ENCODE data around the gene NRCAM.

NRCAM gene

DNA sequence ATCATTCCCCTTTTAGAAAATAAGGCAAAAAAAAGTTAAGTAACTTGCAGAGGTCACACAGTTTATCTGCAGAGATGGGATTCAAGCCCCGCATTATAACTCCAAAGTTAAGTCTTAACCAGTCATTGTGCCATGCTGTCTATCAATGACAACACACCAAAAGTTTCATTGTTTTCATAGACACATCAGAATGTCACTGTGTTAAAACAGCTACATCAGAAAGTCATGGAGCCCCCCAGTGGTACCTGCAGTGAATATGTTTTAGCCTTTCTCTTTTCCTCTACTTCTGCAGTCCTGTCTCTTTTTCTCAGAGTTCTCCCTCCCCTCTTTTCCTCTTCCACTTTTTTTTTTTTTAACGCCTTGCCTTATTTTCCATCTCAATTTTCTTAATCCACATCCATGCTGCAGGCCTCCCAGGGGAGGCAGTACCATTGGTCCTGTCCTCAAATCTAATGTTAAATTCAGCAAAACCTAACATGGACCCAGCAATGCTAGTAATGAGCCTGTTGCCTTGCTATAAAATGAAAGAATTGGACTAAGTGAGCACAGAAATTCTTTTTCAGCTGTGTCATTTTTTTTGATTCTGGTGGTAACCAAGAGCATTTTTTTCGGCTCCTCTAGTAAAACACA is 3.8 kb upstream of the NRCAM start:
- peak in 12 of 56 donors; percentile 1 to 51 (median 8) for DNase-seq

DNA sequence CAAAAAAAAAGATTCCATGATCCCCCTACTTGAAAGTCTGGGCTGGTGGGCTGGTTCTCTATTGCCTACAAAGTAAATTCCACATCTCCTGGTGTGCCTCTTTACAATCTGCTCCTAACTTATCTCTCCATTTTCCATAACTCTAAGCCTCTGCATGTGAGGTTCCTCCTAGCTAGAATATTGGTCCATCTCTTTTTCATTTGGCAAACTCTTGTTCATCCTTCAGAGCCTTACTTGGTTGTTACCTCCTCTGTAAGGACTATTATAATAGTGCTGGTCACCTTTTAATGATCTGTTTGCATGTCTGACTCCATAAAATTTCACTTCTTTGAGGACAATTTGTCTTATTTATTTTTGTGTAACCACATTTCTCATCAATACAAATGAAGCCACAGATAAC is 1.6 kb upstream of the NRCAM start:
- DNase-seq, result no peak

DNA sequence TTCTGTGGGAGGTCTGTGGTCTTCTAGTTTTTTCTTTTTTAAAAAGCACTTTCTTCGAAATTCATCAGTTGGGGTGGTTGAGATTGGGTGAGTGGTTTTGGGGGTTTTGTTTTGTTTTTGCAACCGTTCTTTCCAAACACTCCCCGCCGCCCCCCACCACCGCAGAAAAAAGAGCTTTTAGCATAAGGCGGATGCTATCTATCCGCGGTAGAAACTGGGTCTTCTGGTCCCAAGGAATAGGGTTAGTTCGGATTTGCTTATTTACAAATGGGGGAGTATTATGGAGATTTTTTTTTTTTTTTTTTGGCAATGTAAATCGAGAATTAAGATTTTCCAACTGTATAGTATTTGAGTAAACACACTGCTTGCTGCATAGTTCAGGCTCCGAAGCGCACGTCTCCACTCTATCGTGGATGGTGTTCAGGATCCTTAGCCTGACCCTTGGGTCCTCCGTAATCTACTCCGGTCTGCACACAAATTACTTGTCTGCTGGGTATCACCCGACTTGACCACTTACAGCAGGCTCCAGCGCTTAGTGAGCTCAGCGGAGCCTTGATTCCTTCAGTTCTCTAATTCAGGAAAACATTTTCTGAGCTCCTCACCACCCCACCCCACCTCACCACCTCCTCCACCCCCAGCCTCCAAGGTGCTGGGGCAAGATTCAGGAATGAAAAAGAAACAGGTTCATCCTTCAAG is 757 bp upstream of the NRCAM start:
- peak in 2 of 56 donors; percentile 2 to 15 for DNase-seq

DNA sequence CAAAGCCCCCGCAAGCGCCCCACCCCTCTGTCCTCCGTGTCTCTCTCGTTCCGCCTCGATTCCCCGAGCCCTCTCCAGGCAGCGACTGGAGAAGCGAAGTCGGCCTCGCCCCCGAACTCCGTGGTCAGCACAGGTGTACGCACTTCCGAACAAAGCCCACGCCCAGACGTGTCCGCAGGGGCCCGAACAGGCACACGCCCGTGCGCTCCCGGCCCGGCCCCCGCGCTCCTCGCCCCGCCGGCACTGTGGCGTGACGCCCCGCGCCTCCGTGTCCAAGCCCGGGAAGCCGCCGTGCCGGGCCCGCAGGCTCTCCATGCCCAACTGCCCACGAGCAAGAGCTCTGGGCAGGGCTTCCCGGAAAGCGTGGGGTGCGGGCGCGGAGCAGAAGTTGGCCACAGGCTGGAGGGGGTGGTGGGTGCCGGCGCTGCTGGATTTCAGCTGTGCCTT is 662 bp downstream of the NRCAM start:
- peak in 10 of 56 donors; percentile 22 to 73 (median 48) for DNase-seq

DNA sequence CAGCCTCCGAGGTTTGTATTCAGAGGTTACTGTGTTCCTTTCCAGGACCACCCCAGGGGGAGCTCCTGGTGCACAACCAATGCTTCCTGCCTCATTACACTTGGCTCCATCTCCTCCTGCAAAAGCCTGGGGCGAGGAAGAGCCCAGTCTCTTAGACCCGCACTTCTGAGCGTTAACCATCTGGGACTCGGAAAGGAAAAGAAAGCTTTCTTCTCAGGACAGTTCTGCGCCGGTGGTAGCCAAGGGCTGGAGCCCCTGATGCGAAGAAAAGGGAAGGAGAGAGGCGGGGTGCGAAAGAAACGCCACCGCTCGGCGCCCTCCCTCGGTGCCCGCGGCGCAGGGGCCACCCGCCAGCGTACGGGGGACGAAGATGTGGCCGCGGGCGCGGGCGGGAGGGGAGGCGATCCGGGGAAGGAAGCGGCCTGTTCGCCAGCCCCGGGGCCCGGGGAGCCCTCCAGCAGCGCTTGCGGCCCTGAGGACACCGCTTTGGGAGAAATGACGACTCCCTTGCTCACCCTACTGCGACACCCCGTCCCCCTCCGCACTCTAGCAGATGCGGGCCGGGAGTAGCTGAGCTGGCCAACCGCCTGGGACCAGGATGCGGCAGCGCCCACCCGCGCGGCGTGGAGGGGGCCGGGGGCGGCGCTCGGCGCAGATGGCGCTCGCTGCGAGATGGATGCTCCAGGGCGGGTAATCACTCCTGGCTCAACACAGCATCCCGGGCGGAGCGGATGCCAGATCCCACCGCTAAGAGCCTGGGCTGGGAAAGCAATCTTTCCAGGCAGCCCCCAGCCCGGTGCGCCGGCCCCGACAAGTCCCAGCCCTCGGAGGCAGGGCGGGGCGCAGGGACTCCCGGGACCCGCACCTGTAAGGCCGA is 1.3 kb downstream of the NRCAM start:
- peak in 36 of 56 donors; percentile 13 to 73 (median 44) for DNase-seq

DNA sequence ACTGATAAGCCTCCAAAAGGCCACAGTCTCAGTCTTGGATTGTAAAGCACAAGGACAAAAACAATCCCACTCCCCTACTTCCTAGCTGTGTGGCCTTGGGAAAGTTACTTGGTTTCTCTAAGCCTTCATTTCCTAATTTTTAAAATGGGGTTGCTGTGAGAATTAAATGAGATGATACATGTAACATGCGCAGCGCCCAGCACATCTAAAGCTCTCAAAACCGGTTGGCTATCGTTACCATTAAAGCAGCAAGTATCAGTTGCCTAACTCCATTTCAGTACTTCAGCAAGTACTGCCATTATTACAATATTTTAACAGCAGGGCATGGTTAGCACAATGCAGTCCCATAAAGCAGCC is 1.9 kb downstream of the NRCAM start:
- no peak for DNase-seq

DNA sequence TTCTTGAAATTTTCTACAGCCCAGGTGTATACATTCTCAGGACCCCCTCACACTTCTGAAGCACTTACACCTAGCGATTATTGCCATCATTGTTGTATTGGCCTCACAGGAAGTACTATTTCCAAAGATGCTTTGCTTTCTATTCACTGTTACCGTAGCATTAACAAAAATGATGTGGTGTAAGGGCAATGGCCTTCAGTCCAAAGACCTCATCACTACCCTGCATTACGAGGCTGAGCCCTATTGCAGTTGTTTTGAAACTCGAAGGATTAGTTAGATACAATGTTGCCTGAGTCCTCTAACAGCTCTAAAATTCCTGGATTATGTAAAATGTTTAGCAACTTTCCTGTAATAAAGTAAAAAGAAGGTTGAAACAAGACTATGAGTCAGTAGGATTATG is 2.9 kb downstream of the NRCAM start:
- DNase-seq, result no peak

DNA sequence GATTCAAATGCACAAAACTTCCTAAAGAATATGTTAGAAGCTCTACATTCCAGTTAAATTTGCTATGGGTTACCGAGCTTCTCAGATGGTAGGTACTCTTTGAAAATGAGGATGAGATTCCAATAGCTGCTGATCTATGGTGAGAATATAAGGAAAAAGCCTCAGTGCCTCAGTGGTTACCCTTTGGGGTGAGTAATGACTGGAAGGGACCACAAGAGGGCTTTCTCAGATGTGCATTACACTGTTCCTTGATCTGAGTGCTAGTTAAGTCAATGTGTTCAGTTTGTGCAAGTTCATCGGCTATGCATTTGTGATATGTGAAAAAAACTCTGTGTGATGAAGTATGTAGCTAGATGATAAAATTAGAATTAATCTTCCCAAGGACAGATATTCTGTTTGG is 3.5 kb downstream of the NRCAM start:
- DNase-seq, result peak in 1 of 56 donors; percentile 16

DNA sequence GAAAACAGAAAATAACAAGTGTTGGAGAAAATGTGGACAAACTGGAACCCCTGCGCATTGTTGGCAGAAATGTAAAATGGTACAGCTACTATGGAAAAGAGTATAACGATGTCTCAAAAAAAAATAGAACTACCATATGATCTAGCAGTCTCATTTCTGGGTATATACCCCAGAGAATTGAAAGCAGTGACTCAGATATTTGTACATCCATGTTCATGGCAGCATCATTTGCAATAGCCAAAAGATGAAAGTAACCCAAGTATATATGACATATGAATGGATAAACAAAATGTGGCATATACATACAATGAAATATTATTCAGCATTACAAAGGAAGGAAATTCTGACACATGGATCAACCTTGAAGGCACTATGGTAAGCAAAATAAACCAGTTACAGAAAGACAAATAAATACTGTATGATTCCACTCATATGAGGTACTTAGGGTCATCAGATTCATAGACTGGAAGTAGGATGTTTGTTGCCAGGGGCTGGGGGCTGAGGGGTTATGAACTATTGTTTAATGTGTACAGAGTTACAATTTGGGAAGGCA is 4.9 kb downstream of the NRCAM start:
- DNase-seq, result no peak

DNA sequence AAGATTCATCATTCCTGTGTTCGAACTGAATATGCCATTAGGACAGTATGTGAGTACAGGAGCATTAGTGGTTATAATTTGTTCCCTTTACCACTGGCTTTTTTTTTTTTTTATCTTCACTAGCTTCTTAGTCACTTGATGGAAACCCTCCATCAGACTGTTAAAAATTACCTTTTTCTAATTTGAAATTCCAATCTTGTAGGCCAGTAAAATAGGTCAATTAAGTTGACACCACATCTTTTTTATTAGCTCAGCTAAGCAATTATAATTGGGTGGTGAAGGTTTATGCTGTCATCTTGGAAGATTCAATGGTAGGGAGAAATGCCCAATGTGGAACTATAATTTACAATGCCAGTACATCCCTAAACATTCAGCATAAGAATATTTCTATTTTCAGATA is 6.1 kb downstream of the NRCAM start:
- no peak for DNase-seq

DNA sequence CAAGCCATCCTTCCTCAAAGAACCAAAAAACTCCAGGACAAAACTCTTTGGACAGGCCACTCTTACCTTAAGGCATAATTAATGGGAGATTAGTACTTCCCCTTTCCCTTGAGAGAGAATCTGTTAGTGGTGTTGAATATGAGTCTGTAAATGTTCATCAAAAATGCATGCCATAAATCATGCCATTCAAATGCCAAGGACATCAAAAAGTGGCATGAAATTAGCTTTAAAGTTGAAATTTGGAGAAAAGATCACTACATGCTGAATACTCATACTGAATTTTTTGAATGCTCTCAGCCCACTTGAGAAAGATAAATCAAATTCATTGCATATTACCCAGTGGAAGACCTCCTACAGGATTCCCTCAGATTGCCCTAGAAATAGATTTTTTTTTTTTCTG is 6.7 kb downstream of the NRCAM start:
- no peak for DNase-seq

DNA sequence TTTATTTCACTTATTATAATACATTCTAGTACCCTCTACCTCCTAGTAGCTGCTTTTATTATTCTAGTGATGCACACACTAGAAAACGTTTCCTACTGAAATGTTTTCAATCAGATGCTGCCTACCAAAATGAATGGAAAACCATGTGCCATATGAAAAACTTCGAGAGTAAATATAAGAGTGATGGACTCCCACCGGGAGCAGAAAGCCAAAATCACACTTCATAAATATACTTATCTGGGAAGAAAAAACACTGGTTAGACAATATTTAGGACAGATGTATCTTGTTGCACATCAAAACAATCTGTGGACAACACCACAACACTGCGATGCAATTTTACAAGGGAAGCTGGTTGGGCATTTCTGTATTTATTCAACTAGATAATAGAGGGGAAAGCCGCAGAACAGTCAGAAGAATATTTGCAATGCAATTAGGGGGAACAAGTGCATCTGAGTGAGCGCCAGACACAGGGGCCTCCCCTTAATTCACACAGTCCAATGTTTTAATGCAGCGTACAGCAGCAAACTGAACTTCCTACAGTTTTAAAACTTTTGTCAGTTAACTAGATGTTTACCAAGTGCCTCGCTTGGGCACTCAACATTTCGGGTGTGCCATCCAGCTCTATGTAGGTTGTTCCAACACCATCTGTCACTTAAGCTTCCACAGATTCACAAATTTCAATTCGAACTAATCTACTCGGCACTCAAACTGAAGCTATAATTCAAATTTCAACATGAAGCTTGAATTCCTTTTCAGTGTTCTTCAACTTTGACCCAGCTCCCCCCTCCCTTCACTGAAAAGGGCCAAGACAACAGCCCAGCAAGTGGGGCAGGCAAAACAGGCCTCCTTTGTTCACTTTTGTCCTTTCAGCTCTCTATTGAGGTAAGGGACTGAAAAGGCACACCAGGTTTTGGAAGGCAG is 7.4 kb downstream of the NRCAM start:
- DNase-seq, result peak in 16 of 56 donors; percentile 9 to 56 (median 27)

DNA sequence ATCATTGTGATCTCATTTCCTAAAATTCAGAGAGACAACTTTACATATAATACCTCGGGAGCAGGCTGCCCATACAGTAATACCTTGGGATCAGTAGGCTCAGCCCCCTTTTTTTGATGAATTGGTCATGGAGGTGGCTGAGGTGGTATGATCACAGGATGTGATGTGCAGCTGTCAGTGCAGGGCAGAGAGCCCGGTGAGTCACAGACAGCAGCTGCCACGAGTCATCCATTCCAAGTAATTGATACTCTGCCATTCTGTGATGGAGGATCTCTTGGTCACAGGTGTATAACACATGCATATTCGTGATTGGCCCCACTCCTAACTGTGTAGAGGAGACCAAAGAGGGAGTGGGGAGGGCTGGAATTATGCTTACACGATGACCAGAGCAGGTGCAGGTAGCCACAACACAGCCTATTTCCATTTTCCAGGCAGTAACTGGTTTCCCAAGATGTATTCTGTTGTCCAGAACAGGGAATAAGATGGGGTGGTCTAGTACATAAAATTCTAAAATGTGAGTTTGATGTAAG is 14.1 kb downstream of the NRCAM start:
- DNase-seq, result no peak

DNA sequence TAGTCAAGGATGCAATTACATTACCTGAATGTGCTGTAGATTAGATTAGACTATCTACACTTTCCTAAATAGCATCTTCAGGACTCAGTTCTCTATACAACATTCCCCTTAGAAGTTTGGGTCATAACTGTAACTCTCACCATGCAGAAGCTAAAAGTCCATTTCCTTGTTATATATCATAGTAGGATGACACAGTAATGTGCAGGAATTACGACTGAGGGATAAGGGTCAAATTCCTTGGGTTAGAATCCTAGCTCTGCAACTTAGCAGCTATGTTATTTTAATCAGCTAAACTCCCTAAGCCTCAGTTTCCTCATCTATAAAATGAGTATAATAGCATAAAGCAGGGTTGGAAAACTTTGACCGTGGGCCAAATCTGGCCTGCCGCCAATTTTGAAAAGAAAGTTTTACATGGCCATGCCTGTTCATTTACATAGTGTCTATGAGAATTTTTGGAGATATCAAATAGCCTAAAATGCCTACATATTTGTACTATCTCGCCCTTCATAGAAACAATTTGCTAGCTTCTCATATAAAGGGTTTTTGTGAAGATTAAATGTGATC is 14.8 kb downstream of the NRCAM start:
- DNase-seq, result no peak

DNA sequence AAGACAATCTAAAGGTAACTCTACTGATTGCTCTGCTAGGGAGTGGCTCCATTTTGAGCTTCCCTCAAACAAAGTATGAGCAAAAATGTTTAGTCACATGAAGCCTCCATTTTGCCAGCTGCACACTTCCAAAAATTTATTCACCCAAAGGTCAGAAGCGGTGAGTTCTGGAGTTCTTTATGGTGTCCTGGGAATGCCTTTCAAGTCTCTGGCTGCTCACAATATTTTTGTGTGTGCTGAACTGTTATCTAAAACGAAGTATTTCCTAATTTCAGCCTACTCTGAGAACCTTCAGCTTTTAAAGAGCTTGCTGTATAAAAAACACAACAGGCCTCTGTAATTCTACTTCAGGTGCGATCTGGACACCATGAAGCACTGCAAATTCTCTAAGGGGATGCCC is 15.6 kb downstream of the NRCAM start:
- no peak for DNase-seq

DNA sequence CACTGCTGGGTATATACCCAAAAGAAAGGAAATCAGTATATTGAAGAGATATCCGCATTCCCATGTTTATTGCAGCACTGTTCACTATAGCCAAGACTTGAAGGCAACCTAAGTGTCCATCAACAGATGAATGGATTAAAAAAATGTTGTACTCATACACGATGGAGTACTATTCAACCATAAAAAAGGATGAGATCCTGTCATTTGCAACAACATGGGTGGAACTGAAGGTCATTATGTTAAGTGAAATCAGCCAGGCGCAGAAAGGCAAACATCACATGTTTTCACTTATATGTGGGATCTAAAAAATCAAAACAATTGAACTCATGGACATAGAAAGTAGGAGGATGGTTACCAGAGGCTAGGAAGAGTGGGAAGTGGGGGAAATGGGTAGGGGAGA is 19.3 kb downstream of the NRCAM start:
- DNase-seq, result no peak

DNA sequence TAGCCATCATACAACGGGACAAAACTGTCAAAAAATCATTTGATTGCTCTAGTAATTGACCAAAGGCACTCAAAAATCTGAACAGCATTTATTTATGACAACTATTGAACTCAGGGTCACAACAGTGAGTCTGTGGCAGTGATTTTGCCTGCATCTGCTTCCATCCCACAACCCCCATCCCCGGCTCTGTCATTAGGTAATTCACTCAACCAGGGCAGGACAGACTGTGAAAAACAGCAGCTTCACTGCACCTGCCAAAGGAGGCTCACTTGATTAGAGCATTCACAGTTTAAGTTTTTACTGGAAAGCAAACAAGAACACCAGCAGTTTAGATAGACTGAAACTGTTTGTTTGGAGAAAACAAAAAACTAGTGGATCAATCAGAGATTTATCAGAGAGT is 22.2 kb downstream of the NRCAM start:
- no peak for DNase-seq

DNA sequence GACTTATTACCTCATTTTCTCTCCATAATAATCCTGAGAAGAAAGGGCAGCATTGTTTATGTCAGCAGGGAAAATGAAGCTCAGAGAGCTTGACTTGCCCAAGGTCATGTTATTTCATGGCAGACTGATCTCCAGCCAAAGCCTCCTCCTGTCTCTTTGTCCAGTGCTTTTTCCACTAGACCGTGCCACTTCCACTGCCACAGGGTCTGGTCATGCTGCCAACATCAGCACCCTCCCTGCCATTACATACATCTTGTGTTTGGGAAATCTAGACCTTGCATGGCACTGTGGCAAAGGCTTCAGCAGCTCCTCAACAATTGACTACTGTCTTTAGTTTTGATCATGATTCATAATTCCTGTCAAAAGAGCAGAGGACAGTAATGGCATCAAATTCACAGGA is 25.1 kb downstream of the NRCAM start:
- no peak for DNase-seq

DNA sequence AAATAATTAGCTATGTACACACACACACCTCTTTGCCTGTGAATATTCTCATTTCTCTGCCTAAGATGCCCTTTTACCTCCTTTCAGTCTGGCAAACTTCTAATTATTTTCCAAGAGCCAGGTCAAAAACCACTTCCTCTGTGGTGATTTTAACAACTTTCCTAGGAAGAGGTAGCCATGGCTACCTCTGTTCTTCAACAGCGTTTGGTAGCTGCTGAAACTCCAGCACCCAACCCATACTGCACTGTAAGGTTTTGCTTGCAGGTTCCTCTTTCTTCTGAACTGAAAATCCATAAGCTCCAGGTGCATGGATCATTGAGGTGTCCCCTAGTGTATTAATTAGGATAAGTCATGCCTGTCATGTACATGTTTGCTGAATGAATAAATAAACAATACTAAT is 25.6 kb downstream of the NRCAM start:
- no peak for DNase-seq

DNA sequence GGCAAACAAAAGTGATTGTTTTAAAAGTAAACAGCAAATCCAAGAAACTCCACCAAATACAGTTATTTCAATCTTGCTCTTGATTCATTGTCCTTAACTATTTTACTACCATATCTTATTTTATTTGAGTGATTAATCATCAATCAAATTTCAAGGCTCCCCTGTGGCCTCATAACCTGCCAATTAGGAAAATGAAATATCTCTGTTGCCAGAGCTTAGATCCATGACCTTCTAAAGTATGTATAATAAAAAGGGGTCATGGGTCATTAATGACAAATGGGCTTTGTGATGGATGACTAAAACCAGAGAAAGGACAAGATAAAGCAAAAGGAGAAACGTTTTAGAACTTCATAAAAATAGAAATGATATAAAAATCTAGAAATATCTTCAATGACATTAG is 28.5 kb downstream of the NRCAM start:
- DNase-seq, result no peak

Data from amygdala (tissue), 56 donors.